ENCODE data around the gene PLD1.
"Not testable (repeated sequence)": the region's sequence is repeated elsewhere in the genome, so short reads cannot be mapped to it uniquely, and the experiment has no call there.

The PLD1 gene

DNA sequence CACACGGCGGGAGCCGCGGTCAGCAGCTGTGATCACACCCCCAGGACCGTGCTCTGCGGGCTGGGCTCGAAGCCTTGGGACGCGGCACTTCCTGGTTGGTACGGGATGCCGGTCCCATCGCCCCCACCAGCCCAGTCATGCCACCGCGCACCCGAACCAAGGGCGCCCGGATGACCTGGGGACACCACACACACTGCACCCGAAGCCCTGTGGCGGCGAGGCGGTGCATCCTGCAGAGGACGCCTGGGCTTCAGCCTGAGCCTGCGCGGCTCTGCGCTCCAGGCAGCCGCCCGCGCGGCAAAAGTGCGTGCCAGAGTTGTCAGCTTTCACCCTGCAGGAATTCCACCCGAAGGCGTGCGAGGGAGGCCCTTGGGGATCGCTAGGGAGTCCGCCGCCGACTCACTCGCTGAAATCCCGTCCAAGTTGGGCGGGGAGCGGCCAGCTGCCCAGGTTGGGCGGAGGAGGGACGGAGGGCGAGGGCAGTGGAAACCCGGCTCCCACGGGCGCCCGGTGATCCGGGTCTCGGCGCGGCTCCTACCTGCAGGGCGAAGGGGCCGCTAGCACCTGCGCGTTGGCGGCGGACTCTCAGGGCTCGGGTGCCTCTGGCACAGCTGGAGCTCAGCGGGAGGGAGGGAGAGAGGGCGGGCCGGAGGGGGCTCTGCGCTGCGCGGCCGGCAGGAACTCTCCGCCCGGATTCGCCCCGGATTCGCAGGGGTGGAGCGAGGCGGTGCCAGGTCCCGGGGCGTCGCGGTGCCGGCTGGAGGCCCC lies at the start of gene PLD1:
TSS of gene PLD1 (minus strand) at position 623 of the 768 bp plus-strand sequence. CDS start 72,432 bp downstream, outside the sequence.
- DNase-seq, result no peak

DNA sequence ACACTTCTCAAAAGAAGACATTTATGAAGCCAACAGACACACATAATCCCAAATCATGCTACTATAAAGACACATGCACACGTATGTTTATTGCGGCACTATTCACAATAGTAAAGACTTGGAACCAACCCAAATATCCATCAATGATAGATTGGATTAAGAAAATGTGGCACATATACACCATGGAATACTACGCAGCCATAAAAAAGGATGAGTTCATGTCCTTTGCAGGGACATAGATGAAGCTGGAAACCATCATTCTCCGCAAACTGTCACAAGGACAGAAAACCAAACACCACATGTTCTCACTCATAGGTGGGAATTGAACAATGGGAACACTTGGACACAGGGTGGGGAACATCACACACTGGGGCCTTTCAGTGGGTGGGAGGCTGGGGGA lies 48.5 kb upstream of the PLD1 start:
- DNase-seq, result not testable (repeated sequence)

- DNase-seq, result no peak
These were observed 44.5 kb upstream of the PLD1 start for GRCh38 chr3:171854649-171855305.

- DNase-seq, result no peak
These were observed 41.4 kb upstream of the PLD1 start for GRCh38 chr3:171851660-171852058.

DNA sequence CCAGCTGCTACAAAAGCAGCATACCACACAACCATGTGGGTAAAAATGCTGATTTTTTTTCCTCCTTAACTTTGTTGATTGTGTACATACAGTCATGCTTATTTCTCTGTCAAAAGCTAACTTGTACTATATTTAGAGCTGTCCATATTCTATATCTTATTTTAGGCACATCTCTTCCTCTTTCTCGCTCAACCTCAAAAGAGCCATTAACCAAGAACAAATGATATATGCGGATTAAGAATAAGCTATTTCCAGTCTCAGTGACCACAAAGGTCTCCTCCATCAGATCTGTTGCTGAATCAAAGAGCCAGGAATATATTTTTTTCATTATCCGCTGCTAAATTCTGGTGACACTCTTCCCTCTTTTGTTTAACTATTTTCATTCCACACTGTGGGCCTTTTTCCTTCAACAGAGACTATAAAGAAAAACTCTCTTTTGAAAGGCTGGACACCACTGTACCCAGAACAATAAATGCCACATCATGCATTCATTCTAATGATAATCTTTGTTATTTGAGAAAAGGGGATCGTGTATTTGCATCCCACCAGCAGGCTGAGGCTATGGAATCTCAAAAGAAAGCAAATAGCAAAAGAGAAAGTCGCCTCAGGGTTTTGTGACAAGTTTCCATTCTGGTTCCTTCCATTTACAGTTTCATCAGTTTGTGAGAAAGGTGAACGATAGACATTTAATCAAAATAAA lies 40.8 kb upstream of the PLD1 start:
- no peak for DNase-seq

- DNase-seq, result no peak
These were observed 40.2 kb upstream of the PLD1 start for GRCh38 chr3:171850320-171850959.

- no peak for DNase-seq
These were observed 39.5 kb upstream of the PLD1 start for GRCh38 chr3:171849617-171850319.

GRCh38 chr3:171847595-171848259 lies 37.4 kb upstream of the PLD1 start:
- no peak for DNase-seq

- no peak for DNase-seq
These were observed 36.9 kb upstream of the PLD1 start for GRCh38 chr3:171847133-171847532.

GRCh38 chr3:171846597-171846996 lies 36.3 kb upstream of the PLD1 start:
- no peak for DNase-seq

DNA sequence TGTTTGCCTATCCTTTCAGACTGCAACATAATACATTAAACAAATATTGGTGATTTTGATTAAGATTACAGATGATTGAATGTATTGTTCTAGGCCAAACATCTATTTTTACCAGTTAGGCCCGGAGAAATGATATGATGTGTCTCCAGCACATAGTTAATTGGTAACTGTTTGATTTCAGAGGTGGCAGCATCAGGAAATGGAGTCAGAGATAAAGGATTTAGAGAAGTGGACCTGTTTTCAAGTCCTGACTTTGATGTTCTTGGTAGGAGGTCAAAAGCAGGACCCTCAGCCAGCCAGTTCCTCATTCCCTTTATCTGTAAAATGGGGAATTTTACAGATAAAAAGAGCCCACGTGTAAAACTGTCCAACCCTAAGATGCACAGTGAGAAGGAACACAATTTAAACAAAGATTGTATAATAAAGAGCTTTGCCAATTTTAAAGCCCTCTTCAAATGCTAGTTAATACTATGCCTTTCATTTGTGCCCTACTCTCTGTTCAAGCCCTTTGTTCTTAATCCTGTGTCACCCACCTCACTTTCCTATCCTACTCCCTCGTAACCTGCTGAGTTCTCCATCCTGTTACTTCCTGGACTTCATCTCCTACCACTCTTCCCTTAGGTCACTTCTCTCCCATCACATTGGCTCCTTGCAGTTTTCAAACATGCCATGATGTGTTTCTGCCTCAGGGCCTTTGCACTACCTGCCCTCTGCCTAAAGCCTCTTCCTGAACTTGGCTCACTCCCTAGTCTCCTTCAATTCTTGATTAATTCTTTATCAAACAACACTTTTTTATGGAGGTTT lies 35.4 kb upstream of the PLD1 start:
- DNase-seq, result no peak

- DNase-seq, result no peak
These were observed 34.6 kb upstream of the PLD1 start for GRCh38 chr3:171844873-171845272.

DNA sequence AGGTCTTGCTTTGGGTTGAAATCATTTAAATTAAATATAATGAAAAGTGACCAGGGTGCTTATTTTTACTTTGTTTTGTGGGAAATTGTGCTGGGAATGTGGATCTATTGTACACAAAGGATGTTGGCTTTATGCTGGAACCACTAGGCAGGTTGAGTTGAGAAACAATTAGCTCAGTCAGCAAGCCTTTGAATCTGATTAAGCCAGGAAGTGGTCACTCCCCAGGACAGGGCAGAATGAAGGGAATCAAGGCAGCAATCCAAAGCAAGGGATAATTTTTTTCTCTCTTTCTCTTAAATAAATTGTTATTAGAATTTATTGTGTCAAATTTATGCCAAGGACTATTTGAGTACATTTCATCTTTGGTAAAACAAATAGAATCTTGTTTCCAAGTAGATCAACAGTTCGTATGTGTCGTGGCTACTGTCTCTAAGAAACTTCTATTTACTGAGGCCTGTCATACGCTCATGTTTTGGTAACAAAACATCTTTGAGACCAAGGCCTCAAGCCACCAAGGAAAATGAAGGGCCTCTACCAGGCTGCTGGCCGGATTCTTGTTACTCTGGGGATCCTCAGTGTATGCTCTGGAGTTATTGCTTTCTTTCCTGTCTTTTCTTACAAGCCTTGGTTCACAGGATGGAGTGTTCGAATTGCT lies 32.7 kb upstream of the PLD1 start, which contains the start of gene TMEM212:
TSS of gene TMEM212 (plus strand) at position 486 of the 655 bp plus-strand sequence. CDS start at position 521, 35 bp downstream.
- no peak for DNase-seq

GRCh38 chr3:171841620-171842000 lies 31.3 kb upstream of the PLD1 start:
- DNase-seq, result no peak

- no peak for DNase-seq
These were observed 30.7 kb upstream of the PLD1 start for GRCh38 chr3:171840811-171841619.

DNA sequence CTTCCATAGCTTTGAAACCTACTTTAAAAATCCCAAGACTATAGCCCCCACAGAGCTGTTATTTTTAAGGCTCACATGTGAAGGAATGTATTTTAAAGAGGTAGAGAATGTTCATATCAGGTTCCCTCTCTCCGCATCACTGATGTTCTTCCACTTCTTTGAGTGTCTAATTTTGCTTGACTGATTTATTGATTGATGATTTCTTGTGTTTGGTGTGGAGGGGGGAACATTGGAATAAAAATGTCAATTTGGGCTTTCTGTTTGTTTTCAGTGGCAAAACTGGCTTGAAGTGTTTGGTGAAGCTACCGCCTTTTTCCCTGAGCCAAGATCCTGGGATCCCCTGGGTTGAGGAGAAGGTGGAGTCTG lies 30.1 kb upstream of the PLD1 start:
- no peak for DNase-seq

GRCh38 chr3:171839270-171839669 lies 29.0 kb upstream of the PLD1 start:
- DNase-seq, result no peak

- no peak for DNase-seq
These were observed 28.0 kb upstream of the PLD1 start for GRCh38 chr3:171838218-171838720.

GRCh38 chr3:171837698-171838097 lies 27.4 kb upstream of the PLD1 start:
- no peak for DNase-seq

GRCh38 chr3:171836855-171837254 lies 26.6 kb upstream of the PLD1 start:
- DNase-seq, result no peak

Measured in NCI-H1436 treated with DMSO at 0.1 percent for 48 hours (cell line).